ENCODE results near the gene GPR62. TPM values are rescaled to one million over a fixed set of nuclear protein-coding genes. Genes with fewer than 3 reads are reported as not detected.
"Not testable (repeated sequence)": the region's sequence is repeated elsewhere in the genome, so short reads cannot be mapped to it uniquely, and the experiment has no call there.

The GPR62 gene
- total RNA-seq = not detected in 2 replicates
- 0.49 TPM for polyA plus RNA-seq (2012)

- DNase-seq (ENCODE audit: low read depth) = peak; percentile 51
Observed at GRCh38 chr3:51955175-51955892, at the start of gene GPR62. TSS of gene GPR62 (plus strand) at chr3:51955381. CDS start at chr3:51955653, 272 bp downstream.

- no peak for DNase-seq (ENCODE audit: low read depth)
Observed at GRCh38 chr3:51908026-51908425, 47.2 kb upstream of the GPR62 start.

GRCh38 chr3:51916418-51916817 is 38.8 kb upstream of the GPR62 start:
- DNase-seq (ENCODE audit: low read depth) = no peak

- no peak for DNase-seq (ENCODE audit: low read depth)
Observed at GRCh38 chr3:51921081-51921578, 34.1 kb upstream of the GPR62 start.

- no peak for DNase-seq (ENCODE audit: low read depth)
Observed at GRCh38 chr3:51927061-51927977, 27.9 kb upstream of the GPR62 start.

GRCh38 chr3:51928438-51928837 is 26.7 kb upstream of the GPR62 start:
- DNase-seq (ENCODE audit: low read depth) = no peak

- DNase-seq (ENCODE audit: low read depth) = not testable (repeated sequence)
Observed at GRCh38 chr3:51928981-51929380, 26.2 kb upstream of the GPR62 start.

GRCh38 chr3:51929420-51930003 is 25.7 kb upstream of the GPR62 start:
- peak; percentile 26 for DNase-seq (ENCODE audit: low read depth)

- DNase-seq (ENCODE audit: low read depth) = no peak
Observed at GRCh38 chr3:51930439-51930838, 24.7 kb upstream of the GPR62 start.

GRCh38 chr3:51931756-51932155 is 23.4 kb upstream of the GPR62 start:
- no peak for DNase-seq (ENCODE audit: low read depth)

GRCh38 chr3:51932471-51933370 is 22.5 kb upstream of the GPR62 start:
- no peak for DNase-seq (ENCODE audit: low read depth)

GRCh38 chr3:51933471-51934138 is 21.6 kb upstream of the GPR62 start:
- DNase-seq (ENCODE audit: low read depth) = no peak

- DNase-seq (ENCODE audit: low read depth) = no peak
Observed at GRCh38 chr3:51934139-51934850, 20.9 kb upstream of the GPR62 start.

- DNase-seq (ENCODE audit: low read depth) = no peak
Observed at GRCh38 chr3:51934991-51935885, 19.9 kb upstream of the GPR62 start.

- no peak for DNase-seq (ENCODE audit: low read depth)
Observed at GRCh38 chr3:51935886-51936755, 19.1 kb upstream of the GPR62 start.

- DNase-seq (ENCODE audit: low read depth) = no peak
Observed at GRCh38 chr3:51937014-51937413, 18.2 kb upstream of the GPR62 start.
